HG02852 (cell line): ENCODE measurements around the gene PILRB.

ENCODE experiments used
- ATAC-seq: cut with Tn5 transposase; IDR thresholded peaks from one replicate; pipeline ENCODE4 v1.9.1; 2021; ENCODE audit warnings: mild to moderate bottlenecking, moderate library complexity; ENCODE audit not compliant: unreplicated experiment

PILRB gene

GRCh38 chr7:100400656-100401055, 42.7 kb downstream of the PILRB start:
- no peak for ATAC-seq

GRCh38 chr7:100401811-100402210, 43.9 kb downstream of the PILRB start:
- no peak for ATAC-seq

GRCh38 chr7:100402241-100402640, 44.3 kb downstream of the PILRB start:
- ATAC-seq, result no peak

GRCh38 chr7:100406767-100407166, 48.9 kb downstream of the PILRB start:
- no peak for ATAC-seq

GRCh38 chr7:100407285-100408180, 49.6 kb downstream of the PILRB start:
- ATAC-seq, result peak; percentile 51

- no peak for ATAC-seq
Measured at GRCh38 chr7:100411101-100411500, 53.2 kb downstream of the PILRB start.

- no peak for ATAC-seq
Measured at GRCh38 chr7:100413346-100413745, 55.4 kb downstream of the PILRB start.

- no peak for ATAC-seq
Measured at GRCh38 chr7:100413889-100414288, 56.0 kb downstream of the PILRB start.

- no peak for ATAC-seq
Measured at GRCh38 chr7:100415448-100415847, 57.5 kb downstream of the PILRB start.
